DMS114 treated with DMSO at 0.1 percent for 48 hours (cell line): ENCODE measurements around the gene LAMC2.

Experiments used
- DNase-seq: peaks from one replicate; lab custom pipeline; 2025; ENCODE audit not compliant: unreplicated experiment; lab: John Stamatoyannopoulos, UW

The LAMC2 gene

GRCh38 chr1:183283286-183283685, 97.2 kb downstream of the LAMC2 start:
- no peak for DNase-seq

- no peak for DNase-seq
Measured at GRCh38 chr1:183284086-183284485, 98.0 kb downstream of the LAMC2 start.

- DNase-seq: no peak
Measured at GRCh38 chr1:183285256-183285655, 99.2 kb downstream of the LAMC2 start.

- DNase-seq: no peak
Measured at GRCh38 chr1:183285746-183286145, 99.7 kb downstream of the LAMC2 start.

- DNase-seq: no peak
Measured at GRCh38 chr1:183287191-183287675, 101.2 kb downstream of the LAMC2 start.

GRCh38 chr1:183288583-183288982, 102.5 kb downstream of the LAMC2 start:
- no peak for DNase-seq

GRCh38 chr1:183289051-183289496, 103.0 kb downstream of the LAMC2 start:
- no peak for DNase-seq

GRCh38 chr1:183290628-183291027, 104.6 kb downstream of the LAMC2 start:
- DNase-seq: no peak

GRCh38 chr1:183291216-183291762, 105.2 kb downstream of the LAMC2 start:
- DNase-seq: no peak

GRCh38 chr1:183291802-183292514, 105.9 kb downstream of the LAMC2 start:
- DNase-seq: no peak

GRCh38 chr1:183293241-183293640, 107.2 kb downstream of the LAMC2 start:
- DNase-seq: no peak

GRCh38 chr1:183293876-183294275, 107.8 kb downstream of the LAMC2 start:
- no peak for DNase-seq
